H9 (cell line): Measurements from ENCODE around the gene TMPRSS3. TPM values are rescaled to one million over a fixed set of nuclear protein-coding genes. Genes with fewer than 3 reads are reported as not detected.

ENCODE experiments used
- DNase-seq: peaks from one replicate; pipeline ENCODE4 v3.0.0-alpha.2; 2017
- H2AFZ ChIP-seq: one replicate; pipeline ENCODE4 v1.6.1; 2013; ENCODE audit warnings: mild to moderate bottlenecking, low read length, control low read depth, moderate library complexity
- H2AK5ac ChIP-seq: 2 replicates; pipeline ENCODE4 v1.6.1; 2013; ENCODE audit warnings: low read length, control low read depth, mixed read lengths; ENCODE audit not compliant: insufficient read length
- H2BK120ac ChIP-seq: one replicate; pipeline ENCODE4 v1.6.1; 2013; ENCODE audit warnings: low read depth, mild to moderate bottlenecking, low read length, control low read depth, inconsistent platforms; ENCODE audit not compliant: poor library complexity, severe bottlenecking
- H2BK12ac ChIP-seq: 2 replicates; pipeline ENCODE4 v1.6.1; 2013; ENCODE audit warnings: low read length, control low read depth, mixed read lengths, low read depth; ENCODE audit not compliant: insufficient read length
- H2BK15ac ChIP-seq: 2 replicates; pipeline ENCODE4 v1.6.1; 2013; ENCODE audit warnings: low read depth, low read length, control low read depth
- H2BK20ac ChIP-seq: one replicate; pipeline ENCODE4 v1.6.1; 2013; ENCODE audit warnings: low read depth, mild to moderate bottlenecking, low read length, control low read depth, inconsistent platforms; ENCODE audit not compliant: poor library complexity, severe bottlenecking
- H2BK5ac ChIP-seq: 2 replicates; pipeline ENCODE4 v1.6.1; 2013; ENCODE audit warnings: low read length, control low read depth, mixed read lengths; ENCODE audit not compliant: insufficient read length
- H3K14ac ChIP-seq: 2 replicates; pipeline ENCODE4 v1.6.1; 2013; ENCODE audit warnings: low read length, control low read depth; ENCODE audit not compliant: insufficient read depth
- H3K18ac ChIP-seq: 2 replicates; pipeline ENCODE4 v1.6.1; 2013; ENCODE audit warnings: low read depth, mild to moderate bottlenecking, mixed read lengths, low read length, control low read depth; ENCODE audit not compliant: insufficient read length
- H3K23ac ChIP-seq: 2 replicates; pipeline ENCODE4 v1.6.1; 2013; ENCODE audit warnings: low read length, control low read depth, mixed read lengths, low read depth; ENCODE audit not compliant: insufficient read length
- H3K23me2 ChIP-seq: 2 replicates; pipeline ENCODE4 v1.6.1; 2013; ENCODE audit warnings: low read depth, mild to moderate bottlenecking, mixed read lengths, low read length, control low read depth; ENCODE audit not compliant: insufficient read length, poor library complexity, severe bottlenecking
- H3K27ac ChIP-seq: 2 replicates; pipeline ENCODE4 v1.5.1; 2013; ENCODE audit warnings: low read length, control low read depth, mixed read lengths, low read depth; ENCODE audit not compliant: insufficient read length
- H3K27me3 ChIP-seq: 2 replicates; pipeline ENCODE4 v1.6.1; 2013; ENCODE audit warnings: low read length, control low read depth, inconsistent platforms; ENCODE audit not compliant: insufficient read depth
- H3K4ac ChIP-seq: 2 replicates; pipeline ENCODE4 v1.6.1; 2013; ENCODE audit warnings: low read depth, mild to moderate bottlenecking, control low read depth, inconsistent platforms, low read length, moderate library complexity
- H3K4me1 ChIP-seq: 2 replicates; pipeline ENCODE4 v1.6.1; 2013; ENCODE audit warnings: low read length, control low read depth, inconsistent platforms; ENCODE audit not compliant: insufficient read depth
- H3K4me2 ChIP-seq: 2 replicates; pipeline ENCODE4 v1.6.1; 2013; ENCODE audit warnings: low read length, control low read depth, mixed read lengths; ENCODE audit not compliant: insufficient read length, insufficient read depth
- H3K56ac ChIP-seq: 2 replicates; pipeline ENCODE4 v1.6.1; 2013; ENCODE audit warnings: low read depth, mild to moderate bottlenecking, mixed read lengths, low read length, control low read depth; ENCODE audit not compliant: insufficient read length
- H3K79me1 ChIP-seq: 2 replicates; pipeline ENCODE4 v1.6.1; 2013; ENCODE audit warnings: low read depth, mild to moderate bottlenecking, moderate library complexity, low read length, control low read depth, inconsistent platforms; ENCODE audit not compliant: insufficient read depth, poor library complexity, severe bottlenecking
- H3K79me2 ChIP-seq: 2 replicates; pipeline ENCODE4 v1.6.1; 2013; ENCODE audit warnings: low read length, control low read depth, inconsistent platforms; ENCODE audit not compliant: insufficient read depth
- H3K9ac ChIP-seq: 2 replicates; pipeline ENCODE4 v1.6.1; 2013; ENCODE audit warnings: low read length, control low read depth, mixed read lengths; ENCODE audit not compliant: insufficient read length; ENCODE audit errors: extremely low read depth
- H3K9me3 ChIP-seq: one replicate; pipeline ENCODE4 v1.6.1; 2013; ENCODE audit warnings: low read depth, low read length, inconsistent platforms; ENCODE audit not compliant: control insufficient read depth
- H3T11ph ChIP-seq: one replicate; pipeline ENCODE4 v1.6.1; 2013; ENCODE audit warnings: mild to moderate bottlenecking, low read length, control low read depth, inconsistent platforms
- H4K20me1 ChIP-seq: one replicate; pipeline ENCODE4 v1.6.1; 2013; ENCODE audit not compliant: control insufficient read depth, insufficient read length, insufficient read depth
- H4K5ac ChIP-seq: 2 replicates; pipeline ENCODE4 v1.6.1; 2013; ENCODE audit warnings: low read depth, mild to moderate bottlenecking, mixed read lengths, low read length, control low read depth; ENCODE audit not compliant: insufficient read length
- H4K8ac ChIP-seq: replicated peaks from 2 replicates; pipeline ENCODE4 v1.6.1; 2013; ENCODE audit warnings: low read length, control low read depth, mixed read lengths, low read depth; ENCODE audit not compliant: insufficient read length
- H4K91ac ChIP-seq: 2 replicates; pipeline ENCODE4 v1.6.1; 2013; ENCODE audit warnings: low read depth, mild to moderate bottlenecking, moderate library complexity, mixed read lengths, low read length, control low read depth; ENCODE audit not compliant: insufficient read length
- H3K27ac Mint-ChIP-seq, 3 experiments: 2 replicates in 2 of 3; 3 replicates in 1 of 3; pipeline ENCODE4 v1.8.0; 2020 to 2021; ENCODE audit warnings: mixed read lengths in 3 of 3, mild to moderate bottlenecking in 1 of 3, moderate library complexity in 1 of 3
- H3K27me3 Mint-ChIP-seq: 2 replicates; pipeline ENCODE4 v1.8.0; 2021; ENCODE audit warnings: low read depth, mild to moderate bottlenecking, moderate library complexity, mixed read lengths
- H3K36me3 Mint-ChIP-seq, 3 experiments: 2 replicates in 2 of 3; 3 replicates in 1 of 3; pipeline ENCODE4 v1.8.0; 2020 to 2021; ENCODE audit warnings: low read depth in 3 of 3, mixed read lengths in 3 of 3; ENCODE audit not compliant: insufficient read depth in 1 of 3
- H3K4me1 Mint-ChIP-seq, 2 experiments: 2 replicates each; pipeline ENCODE4 v1.8.0; 2020; ENCODE audit warnings: mixed read lengths in 2 of 2
- H3K4me3 Mint-ChIP-seq, 2 experiments: 2 replicates in 1 of 2; 3 replicates in 1 of 2; pipeline ENCODE4 v1.8.0; 2020 to 2021; ENCODE audit warnings: mild to moderate bottlenecking in 2 of 2, mixed read lengths in 2 of 2, moderate library complexity in 1 of 2
- H3K9me3 Mint-ChIP-seq, 2 experiments: 2 replicates in 1 of 2; 3 replicates in 1 of 2; pipeline ENCODE4 v1.8.0; 2020; ENCODE audit warnings: mild to moderate bottlenecking in 2 of 2, mixed read lengths in 2 of 2, moderate library complexity in 1 of 2
- WGBS: extraction: QIAGEN DNeasy Blood & Tissue Kit; methylation state at CpG from one replicate; pipeline ENCODE4 v1.1.7; 2013; ENCODE audit warnings: missing lambda C conversion rate, low lambda C conversion rate, mixed read lengths; ENCODE audit not compliant: insufficient read length; ENCODE audit errors: extremely low coverage; 5-methylcytosine and 5-hydroxymethylcytosine counted together
- total RNA-seq: library from RNA; stranded (reverse); gene quantifications from 2 replicates; pipeline ENCODE4 v1.2.1, GENCODE V29; 2021
- TF ChIP-seq, protein P1 (sequence below): fragments of 200-600 bp; sonication (generic); conservative IDR thresholded peaks from 3 replicates; pipeline ENCODE4 v1.8.0; 2021; ENCODE audit warnings: antibody characterized with exemption, mild to moderate bottlenecking

Gene TMPRSS3
- total RNA-seq, 1 experiment from 2014 or later = 0.31 TPM

DNA sequence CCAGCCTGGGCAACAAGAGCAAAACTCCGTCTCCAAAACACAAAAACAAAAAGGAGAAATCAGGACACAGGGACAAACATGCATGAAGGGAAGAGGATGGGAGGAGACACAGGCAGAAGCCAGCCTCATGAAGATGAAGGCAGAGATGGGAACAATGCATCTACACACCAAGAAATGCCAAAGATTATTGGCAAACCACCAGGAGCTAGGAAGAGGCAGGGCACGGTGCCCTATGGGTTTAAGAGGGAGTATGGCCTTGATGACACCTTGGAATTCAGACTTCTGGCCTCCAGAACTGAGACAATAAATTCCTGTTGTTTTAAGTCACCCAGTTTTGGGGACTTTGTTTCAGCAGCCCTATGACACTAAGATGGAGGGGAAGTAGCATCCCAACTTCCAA, 5.2 kb downstream of the TMPRSS3 start:
- no peak overlapping the region for H2BK20ac ChIP-seq
- H3K4me2 ChIP-seq = no peak overlapping the region
- Mint-ChIP-seq H3K9me3 (peaks cover 0 to 7% of the 10 kb centered on the region in 2 experiments; a peak in 1 of 5 replicates), H3K36me3 (peaks cover 0 to 2% (median 0%) of the 10 kb centered on the region in 3 experiments; a peak in 2 of 7 replicates), H3K4me3 (no peak overlapping the region), H3K27ac (no peak overlapping the region; a peak in 1 of 7 replicates), H3K4me1 (peaks cover 39 to 40% of the 10 kb centered on the region in 2 experiments), H3K27me3 (peaks cover 23% of the 10 kb centered on the region)
- H3K18ac ChIP-seq = no peak overlapping the region
- no peak overlapping the region for H3K27ac ChIP-seq
- no peak overlapping the region for H4K91ac ChIP-seq
- H4K5ac ChIP-seq = no peak overlapping the region
- H3K9me3 ChIP-seq = no peaks in the 10 kb centered on the region
- no peak overlapping the region for H2BK120ac ChIP-seq
- no peaks in the 10 kb centered on the region for H3K79me1 ChIP-seq
- no peaks in the 10 kb centered on the region for H3K79me2 ChIP-seq
- H2BK15ac ChIP-seq = no peak overlapping the region
- H2BK12ac ChIP-seq = no peak overlapping the region
- TF ChIP-seq, protein P1, sequence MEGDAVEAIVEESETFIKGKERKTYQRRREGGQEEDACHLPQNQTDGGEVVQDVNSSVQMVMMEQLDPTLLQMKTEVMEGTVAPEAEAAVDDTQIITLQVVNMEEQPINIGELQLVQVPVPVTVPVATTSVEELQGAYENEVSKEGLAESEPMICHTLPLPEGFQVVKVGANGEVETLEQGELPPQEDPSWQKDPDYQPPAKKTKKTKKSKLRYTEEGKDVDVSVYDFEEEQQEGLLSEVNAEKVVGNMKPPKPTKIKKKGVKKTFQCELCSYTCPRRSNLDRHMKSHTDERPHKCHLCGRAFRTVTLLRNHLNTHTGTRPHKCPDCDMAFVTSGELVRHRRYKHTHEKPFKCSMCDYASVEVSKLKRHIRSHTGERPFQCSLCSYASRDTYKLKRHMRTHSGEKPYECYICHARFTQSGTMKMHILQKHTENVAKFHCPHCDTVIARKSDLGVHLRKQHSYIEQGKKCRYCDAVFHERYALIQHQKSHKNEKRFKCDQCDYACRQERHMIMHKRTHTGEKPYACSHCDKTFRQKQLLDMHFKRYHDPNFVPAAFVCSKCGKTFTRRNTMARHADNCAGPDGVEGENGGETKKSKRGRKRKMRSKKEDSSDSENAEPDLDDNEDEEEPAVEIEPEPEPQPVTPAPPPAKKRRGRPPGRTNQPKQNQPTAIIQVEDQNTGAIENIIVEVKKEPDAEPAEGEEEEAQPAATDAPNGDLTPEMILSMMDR = no peak
- H2BK5ac ChIP-seq = no peak overlapping the region
- H2AK5ac ChIP-seq = no peak overlapping the region
- H3T11ph ChIP-seq = no peak overlapping the region
- no peak overlapping the region for H3K14ac ChIP-seq
- no peak overlapping the region for H3K9ac ChIP-seq
- WGBS = no CpG with 5 or more reads among the region's 2 CpGs
- H3K27me3 ChIP-seq = no peaks in the 10 kb centered on the region
- DNase-seq = no peak
- no peak overlapping the region for H2AFZ ChIP-seq
- no peak overlapping the region for H3K4ac ChIP-seq
- H4K8ac ChIP-seq = no peak overlapping the region
- H4K20me1 ChIP-seq = peaks cover 2% of the 10 kb centered on the region
- peaks cover 6% of the 10 kb centered on the region; the same call in 1 of the 2 replicates for H3K4me1 ChIP-seq
- no peaks in the 10 kb centered on the region for H3K23me2 ChIP-seq
- H3K56ac ChIP-seq = no peak overlapping the region
- H3K23ac ChIP-seq = no peak overlapping the region
